ENCODE data around the gene ADAMTS13.

Gene ADAMTS13

DNA sequence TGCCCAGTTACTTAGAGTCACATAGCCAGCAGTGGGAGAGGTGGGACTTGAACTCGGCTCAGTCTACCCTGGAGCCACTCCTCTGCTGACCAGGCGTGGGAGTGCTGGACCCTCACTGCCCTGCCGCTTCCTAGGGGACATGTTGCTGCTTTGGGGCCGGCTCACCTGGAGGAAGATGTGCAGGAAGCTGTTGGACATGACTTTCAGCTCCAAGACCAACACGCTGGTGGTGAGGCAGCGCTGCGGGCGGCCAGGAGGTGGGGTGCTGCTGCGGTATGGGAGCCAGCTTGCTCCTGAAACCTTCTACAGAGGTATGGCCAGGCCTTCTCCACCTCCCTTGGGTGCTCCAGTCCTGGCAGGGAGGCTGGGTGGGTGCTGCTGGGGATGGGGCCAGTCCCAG is 34.2 kb downstream of the ADAMTS13 start:
- no peak for DNase-seq

DNA sequence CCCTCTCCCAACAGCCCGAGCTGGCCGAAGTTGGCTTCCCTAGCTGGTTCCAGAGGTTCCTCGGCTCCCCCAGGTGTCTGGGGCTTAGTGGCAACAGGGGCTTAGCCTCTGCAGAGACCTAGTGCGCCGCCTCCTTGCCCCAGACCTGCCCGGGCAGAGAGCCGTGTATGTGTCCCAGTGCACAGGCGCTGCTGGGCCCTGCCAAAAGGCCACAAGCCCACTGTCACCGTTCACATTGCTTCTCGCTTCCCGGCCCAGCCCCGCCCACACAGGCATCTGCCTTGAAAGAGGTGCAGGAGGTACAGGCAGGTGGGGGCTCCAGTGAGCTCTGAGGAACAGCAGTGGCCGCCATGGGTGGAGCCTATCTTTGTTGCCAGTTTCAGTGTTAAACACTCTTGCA is 35.1 kb downstream of the ADAMTS13 start:
- DNase-seq: no peak

DNA sequence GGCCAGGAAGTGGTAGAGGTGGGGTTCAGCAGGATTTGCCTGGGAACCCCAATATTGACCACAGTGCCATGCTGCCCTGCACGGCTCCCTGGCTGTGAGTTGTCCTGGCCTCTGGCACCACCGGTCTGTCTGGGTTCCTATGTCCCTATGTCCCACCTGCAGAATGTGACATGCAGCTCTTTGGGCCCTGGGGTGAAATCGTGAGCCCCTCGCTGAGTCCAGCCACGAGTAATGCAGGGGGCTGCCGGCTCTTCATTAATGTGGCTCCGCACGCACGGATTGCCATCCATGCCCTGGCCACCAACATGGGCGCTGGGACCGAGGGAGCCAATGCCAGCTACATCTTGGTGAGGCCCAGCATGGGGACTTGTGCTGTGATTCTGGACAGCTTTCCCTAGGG is 35.6 kb downstream of the ADAMTS13 start:
- DNase-seq: no peak

DNA sequence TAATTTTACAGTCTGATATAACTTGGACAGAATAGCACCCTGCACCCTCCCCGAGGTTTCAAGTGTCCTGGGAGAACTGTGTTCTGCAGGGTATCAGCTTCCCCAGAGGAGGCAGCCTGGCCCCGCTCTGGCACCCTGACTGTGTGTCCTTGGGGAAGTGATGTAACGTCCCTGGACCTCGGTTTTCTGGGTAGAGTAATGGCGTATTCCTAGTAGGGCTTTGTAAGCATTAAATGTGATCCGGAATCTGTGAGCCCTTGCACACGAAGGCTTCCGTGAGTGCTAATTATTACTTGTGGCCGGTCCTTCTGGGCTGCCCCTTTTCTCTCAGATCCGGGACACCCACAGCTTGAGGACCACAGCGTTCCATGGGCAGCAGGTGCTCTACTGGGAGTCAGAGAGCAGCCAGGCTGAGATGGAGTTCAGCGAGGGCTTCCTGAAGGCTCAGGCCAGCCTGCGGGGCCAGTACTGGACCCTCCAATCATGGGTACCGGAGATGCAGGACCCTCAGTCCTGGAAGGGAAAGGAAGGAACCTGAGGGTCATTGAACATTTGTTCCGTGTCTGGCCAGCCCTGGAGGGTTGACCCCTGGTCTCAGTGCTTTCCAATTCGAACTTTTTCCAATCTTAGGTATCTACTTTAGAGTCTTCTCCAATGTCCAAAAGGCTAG is 36.6 kb downstream of the ADAMTS13 start:
- DNase-seq: no peak

DNA sequence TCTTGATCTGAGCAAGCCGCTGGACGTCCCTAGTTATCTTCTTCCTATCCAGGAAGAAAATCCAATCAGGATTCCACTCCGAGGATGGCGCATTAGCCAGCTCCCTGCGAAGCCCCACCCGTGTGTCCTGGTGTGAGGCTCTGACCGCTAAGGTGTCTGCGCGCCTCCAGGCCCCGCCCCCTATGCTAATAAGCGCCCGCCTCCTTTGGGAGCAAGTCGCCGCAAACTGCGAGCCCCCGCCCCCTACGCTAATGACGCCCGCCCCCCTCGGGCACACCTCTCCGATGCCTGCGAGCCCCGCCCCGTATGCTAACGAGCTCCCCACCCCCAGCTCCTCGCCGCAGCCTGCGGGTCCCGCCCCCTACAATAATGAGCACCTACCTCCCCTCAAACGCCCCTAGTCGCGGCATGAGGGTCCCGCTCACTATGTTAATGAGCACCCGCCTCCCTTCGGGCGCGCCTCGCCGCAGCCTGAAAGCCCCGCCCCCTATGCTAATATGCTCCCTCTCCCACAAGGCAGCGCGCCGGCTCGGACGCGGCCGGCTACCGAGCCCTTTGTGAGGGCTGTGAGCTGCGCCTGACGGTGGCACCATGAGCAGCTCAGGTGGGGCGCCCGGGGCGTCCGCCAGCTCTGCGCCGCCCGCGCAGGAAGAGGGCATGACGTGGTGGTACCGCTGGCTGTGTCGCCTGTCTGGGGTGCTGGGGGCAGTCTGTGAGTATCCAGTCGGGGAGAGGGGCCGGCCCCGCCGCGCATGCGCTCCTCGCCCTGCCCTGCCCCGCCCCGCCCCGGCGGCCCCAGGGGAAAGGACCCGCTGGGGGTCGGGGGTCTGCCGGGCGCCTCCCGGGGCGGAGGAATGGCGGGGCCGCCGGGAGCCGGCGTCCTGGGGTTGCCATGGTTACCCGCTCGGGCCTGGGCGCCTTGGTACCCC is 37.6 kb downstream of the ADAMTS13 start, which contains the start of gene CACFD1:
Gene CACFD1, plus strand, starts transcription at position 503 of the 929 bp plus-strand sequence. Its CDS starts 89 bp downstream, at position 592.
- peak; percentile 95 for DNase-seq

DNA sequence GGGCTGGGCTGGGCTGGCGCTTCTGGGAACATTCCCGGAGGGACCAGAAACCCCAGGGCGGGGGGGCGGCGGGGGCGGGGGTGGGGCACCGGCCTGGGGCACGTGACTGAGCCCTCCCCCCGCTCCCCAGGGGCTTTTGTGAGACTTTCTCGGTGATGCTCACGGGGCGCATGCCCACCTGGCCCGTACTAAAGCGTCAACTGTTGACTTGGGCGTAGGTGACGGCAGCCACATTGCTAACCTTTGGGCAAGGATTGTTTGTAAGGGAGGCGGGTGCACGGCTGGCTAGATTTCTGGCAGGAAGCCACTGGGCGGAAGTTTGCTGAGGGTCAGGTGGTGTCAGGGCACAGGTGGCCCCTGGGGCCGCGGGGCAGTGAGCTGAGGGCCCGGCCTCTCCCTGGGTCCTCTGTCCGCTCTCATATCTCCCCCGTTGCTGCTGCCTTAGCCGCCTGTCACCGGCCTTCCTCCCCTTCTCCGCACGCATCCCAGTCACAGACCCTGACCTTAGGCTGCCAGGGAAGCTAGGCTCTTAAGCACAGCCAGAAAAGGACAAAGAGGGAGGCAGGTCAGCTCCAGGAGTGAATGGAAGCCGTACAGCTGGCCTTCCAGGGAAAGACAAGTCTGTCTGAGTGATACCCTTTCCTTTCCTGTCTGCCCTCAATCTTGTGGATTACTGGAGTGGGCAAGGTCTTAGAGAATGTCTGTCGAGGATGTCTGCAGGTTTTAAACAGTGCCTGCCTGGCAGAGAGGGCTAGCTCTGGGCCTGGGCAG is 38.4 kb downstream of the ADAMTS13 start:
- no peak for DNase-seq

DNA sequence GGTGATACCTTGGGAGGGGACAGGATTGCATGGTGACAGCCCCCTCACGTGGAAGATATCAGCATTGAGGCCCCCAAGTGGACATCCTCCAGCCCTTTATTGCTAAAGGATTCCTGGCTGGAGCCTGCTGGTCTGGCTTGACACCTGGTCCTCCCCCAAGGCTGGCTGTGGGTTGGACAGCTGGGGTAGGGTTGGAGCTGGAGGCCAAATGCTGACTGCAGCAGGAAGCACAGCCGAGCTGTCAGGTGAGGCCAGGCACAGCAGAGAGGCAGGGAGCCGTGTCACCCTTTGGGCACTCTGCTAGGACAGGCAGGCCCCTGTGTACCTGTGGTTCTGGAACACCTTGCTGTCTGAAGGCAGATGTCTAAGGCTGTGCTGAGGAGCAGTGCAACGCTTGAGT is 39.8 kb downstream of the ADAMTS13 start:
- no peak for DNase-seq

DNA sequence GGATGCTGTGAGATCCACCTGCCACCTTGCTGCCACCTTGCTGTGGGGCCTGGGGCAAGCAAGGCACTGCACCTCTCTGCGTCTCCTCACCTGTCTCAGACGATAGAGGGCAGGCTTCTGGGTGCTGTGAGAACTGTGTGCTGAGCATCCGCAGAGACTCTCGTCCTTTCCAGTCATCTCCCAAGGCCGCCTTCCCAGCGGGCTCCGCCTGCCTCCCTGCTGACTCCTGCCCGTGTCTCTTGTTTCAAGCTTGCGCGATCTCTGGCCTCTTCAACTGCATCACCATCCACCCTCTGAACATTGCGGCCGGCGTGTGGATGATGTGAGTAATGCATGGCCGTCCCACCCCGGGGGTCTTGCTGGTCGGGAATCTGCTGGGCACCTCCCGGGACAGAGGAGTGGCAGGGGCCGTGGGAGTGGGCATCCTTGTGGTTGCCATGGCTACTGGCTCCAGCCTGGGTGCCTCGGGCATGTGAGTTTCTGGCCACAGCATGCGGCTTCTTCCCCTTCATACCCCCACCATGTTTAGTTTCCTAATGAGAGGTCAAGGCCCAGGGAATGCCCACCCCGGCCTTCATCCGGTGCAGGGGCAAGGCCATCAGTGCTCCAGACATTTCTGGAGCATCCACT is 41.2 kb downstream of the ADAMTS13 start:
- DNase-seq: no peak

DNA sequence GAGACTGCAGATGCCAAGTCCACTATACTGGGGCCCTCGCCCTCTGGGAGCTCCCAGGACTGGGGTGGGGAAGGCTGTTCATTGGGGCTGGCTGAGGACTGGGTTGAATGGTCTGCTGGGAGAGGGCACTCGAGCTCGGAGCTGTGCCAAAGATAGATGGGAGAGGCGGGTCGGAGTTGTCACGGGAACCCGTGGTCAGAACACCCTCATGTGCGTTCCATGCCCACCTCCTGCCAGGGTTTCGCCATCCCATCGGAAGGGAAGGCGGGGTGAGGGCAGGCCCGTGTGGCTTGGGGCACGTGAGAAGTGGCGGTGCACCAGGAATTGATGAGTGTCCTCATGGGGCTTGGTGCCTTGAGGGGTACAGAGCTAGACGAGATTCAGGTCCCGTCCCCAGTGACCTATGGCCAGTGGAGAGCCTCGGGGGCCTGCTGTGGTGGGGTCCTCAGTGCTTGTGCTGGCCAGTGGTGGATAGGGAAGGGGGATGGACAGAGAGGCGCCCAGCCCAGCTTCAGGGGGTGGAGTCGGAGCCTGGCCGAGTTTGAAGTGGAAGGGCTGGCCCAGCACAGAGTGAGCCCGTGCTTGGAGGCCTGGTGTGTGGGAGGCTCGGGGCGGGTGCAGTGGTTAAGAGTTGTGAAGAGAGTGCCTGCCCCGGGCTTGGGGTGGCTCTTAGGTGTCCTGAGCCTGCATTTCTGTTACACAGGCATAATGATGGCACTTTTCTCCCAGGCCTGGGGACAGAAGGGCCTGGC is 41.9 kb downstream of the ADAMTS13 start:
- no peak for DNase-seq

DNA sequence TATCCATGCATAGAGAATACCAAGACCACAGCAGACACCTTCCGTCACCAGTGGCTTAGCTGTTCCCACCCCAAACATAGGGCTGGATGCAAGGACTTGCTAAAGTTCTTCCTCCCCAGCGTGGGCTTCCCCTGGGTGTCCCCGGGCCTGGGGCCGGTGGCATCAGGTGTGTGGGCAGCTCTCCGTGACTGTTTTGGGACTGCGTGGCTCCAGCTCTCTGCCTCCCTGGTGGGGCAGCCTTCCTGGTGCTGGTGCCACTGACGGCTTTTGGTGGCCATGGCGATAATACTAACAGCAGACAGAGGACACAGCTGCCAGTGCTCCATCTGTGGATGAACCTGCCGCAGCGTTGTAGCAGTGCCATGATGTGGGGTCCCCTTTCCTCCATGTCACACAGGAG is 42.5 kb downstream of the ADAMTS13 start:
- no peak for DNase-seq

DNA sequence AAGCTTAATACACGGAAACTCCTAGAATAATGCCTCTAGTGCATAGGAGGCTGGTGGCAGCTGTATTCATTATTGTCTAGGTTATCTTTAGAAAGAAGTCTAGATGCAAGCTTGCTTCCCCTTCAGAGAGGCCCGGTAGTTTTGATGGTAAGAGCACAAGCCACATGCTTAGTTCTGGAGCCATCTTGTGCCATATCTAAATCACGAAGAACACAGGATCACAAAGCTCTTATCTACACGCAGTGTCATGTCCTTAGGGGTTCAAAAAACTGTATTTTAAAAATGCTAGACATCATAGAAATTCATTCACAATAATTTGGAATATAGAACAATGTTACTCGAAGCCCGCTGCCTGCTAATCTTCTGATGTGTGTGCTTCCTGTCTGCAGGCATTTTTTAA is 43.8 kb downstream of the ADAMTS13 start:
- DNase-seq: no peak

DNA sequence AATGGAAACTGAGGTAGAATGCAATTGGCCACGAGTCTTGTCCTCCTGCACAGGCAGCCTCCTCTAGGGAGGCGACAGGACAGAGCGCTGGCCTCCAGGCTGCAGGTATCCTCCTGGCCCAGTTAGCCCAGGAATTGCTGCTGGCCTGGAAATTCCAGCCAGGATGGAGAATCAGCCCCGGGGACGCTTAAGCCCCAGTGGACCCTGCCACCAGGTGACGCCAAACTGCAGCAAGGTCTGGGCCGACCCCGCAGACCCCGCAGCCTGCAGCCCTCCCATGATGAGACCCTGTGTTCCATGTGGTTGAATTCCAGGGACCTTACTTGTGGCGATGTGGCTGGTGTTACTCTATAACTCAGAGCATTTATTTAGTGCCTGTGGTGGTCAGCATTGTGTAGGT is 44.9 kb downstream of the ADAMTS13 start:
- DNase-seq: no peak

DNA sequence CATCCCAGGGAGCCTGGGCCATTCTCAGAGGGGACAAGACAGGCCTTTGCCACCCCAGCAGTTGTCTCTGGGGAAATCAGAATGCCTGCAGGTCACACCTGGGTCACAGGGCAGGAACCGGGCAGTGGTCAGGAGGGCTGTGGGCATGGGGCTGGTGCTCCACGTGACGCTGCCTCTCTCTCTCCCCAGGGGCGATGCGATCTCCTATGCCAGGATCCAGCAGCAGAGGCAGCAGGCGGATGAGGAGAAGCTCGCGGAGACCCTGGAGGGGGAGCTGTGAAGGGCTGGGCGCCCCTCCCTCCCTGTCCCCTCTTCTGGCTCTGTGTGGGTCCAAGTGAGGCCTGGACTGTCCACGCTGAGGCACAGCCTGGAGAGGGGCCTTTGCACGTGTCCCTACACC is 46.2 kb downstream of the ADAMTS13 start:
- DNase-seq: no peak

DNA sequence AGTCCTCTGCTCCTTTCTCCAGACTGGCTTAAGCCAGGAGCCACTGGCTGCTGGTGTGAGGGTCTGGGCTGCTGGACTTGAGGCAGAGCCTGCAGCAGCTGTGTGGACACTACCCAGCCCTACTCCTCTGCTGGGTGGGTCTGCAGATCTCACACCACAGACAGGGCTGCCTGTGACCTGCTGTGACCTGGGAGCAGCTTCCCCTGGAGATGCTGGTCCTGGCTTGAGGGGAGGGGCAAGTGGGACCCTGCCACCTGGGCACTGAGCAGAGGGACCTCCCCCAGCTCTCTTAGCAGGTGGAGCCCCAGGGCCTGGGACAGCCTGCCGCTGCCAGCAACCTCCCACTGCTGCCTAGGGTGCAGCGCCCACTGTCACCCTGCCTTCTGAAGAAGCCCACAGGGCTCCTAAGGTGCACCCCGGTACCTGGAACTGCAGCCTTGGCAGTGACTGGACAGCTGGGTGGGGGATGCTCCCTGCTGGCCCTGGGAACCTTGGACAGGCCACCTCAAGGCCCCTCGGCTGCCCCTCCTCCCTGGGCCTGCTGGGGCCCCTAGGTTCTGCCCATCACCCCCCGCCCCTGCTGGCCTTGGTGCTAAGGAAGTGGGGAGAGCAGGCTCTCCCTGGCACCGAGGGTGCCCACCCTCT is 46.7 kb downstream of the ADAMTS13 start:
- DNase-seq: no peak

DNA sequence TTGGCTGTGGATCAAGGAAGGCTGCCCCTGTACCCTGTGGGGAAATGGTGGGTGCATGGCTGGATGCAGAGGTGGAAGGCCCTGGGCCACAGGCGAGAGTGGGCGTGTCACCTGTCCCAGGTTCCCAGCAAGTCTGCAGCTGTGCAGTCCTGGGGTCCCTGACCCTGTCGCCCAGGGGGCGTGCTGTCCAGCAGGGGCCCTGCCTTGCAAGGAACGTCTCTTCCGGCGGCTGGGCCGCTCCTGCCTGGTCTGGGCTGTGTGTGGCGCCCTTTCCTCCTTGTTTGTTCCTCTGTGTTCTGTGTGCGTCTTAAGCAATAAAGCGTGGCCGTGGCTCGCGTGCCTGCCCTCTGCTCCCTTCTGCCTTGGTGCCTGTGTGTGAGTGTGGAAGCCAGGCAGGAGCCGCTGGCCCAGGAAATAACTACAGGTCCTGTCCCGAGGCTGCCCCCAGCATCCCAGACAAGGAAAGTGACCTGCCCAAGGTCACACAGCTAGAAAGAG is 48.3 kb downstream of the ADAMTS13 start:
- DNase-seq: no peak

DNA sequence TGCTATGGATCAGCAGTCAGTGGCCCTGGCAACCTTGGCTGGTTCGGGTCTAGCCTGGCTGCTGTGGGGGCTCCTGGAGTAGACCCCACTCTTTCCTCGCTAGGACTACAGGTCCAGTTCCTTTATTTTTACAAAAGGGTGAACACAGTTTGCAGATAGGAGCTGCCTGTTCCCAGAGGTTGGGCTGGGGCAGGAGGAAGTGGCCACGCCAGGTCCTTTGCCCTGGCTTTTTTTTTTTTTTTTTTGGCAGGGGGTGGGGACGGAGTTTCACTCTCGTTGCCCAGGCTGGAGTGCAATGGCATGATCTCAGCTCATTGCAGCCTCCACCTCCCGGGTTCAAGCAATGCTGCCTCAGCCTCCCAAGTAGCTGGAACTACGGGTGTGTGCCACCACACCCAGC is 48.8 kb downstream of the ADAMTS13 start:
- DNase-seq: no peak

DNA sequence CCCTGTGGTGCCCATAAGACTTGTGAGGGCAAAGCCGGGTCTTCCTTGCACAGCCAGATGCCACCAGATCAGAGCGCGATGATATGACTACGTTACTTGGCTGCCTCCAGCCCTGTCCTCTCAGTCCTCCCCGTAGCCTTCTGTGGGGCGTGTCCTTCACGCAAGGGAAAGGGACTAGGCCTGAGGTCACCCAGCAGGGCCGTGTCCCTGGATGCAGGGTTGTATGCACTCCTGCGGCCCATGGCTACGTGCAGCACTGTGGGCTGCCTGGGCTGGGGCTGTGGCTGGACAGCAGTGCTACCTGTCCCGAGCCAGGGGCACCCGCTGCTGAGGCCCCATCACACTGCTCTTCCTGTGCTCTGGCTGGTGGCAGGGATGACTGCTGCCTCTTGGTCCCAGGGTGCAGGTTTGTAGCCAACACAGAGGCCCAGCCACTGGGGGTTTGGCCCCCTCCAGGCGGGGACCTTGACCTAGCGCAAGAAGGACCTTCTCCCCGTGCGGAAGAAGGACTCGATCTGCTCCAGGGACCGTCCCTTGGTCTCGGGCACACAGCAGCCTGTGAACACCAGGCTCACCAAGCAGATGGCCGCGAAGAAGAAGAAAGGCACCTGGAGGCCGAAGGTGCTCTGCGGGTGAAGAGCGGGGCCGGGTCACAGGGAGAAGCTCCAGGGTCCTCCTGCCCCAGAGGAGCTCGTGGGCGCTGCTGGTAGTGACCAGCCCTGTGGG is 49.5 kb downstream of the ADAMTS13 start:
- no peak for DNase-seq

DNA sequence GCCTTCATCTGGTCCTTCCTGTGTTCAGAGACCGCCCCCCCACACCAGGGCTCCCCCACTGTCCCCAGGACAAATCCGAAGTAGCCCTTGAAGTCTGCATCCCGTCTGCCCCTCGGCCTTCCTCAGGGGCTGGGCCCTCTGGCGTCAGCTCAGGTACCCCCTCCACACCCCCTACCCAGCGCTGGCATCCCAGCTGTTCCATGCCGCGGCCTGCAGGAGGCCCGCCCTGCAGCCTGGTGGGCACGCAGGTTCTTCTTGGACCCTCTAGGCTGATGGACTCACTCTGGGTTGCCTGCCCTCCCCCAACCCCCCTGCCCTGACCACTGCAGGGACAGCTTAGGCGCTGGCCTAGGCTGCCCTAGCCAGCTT is 50.1 kb downstream of the ADAMTS13 start:
- DNase-seq: no peak

DNA sequence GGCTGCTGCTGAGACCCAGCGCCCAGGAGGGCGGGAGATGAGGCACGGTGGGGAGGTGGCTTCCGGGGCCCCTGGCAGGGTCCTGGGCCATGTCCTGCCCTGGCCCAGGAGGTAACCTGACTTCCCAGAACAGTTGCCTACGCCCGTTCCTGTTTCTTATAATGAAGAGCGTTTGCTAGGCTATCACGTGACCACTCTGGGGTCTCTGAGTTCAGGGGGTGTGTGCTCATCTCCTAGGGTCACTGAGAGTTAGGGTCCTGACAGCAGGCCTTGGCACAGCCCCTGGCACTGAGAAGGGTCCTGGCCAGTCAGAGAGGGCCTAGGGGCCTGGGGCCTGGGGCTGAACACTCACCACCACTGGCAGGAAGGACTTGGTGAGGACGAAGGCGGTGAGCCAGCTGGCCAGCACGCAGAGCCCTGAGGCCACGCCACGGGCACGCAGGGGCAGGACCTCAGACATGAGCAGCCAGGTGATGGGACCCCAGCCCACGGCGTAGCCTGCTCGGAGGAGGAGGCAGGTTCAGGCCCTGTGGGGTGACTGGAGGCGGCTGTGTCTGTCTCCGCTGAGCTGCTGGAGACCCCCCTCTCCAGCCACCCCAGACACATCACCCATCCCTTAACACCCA is 50.7 kb downstream of the ADAMTS13 start:
- DNase-seq: no peak

DNA sequence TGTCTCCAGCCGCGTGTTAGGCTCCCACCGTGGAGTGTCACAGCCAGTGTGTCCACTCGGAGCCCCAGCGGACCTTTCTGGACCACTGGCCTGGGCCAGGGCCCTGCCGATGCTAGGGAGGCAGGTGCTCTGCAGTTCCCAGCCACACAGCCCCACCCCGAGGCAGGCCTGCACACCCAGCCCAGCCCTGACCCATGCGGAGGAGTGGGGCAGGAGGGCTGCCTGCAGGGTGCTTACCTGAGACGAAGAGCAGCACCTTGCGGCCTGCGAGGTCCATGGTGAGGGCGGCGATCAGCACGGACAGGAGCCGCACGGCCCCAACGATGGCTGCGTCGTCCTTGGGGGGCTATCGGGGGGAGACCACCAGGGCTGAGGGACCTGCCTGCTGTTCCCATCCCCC is 51.6 kb downstream of the ADAMTS13 start:
- no peak for DNase-seq
